ENCODE measurements around the gene BCCIP. TPM values are rescaled to one million over a fixed set of nuclear protein-coding genes. Genes with fewer than 3 reads are reported as not detected.
A peak's percentile ranks its signal among the peaks of the same experiment; 100 is the strongest.

The BCCIP gene
- total RNA-seq, 1 experiment from 2014 or later = 113 TPM

GRCh38 chr10:125868372-125868975 is 45.1 kb downstream of the BCCIP start:
- no peak overlapping the region for H3K4me3 ChIP-seq (ENCODE audit: low read depth, low read length, poor library complexity, severe bottlenecking)
- intact Hi-C loops (cut with micrococcal nuclease; ENCODE audit: unreplicated experiment) = no loop called here
- H3K27ac ChIP-seq (ENCODE audit: low read depth, low read length, poor library complexity, severe bottlenecking) = no peak overlapping the region
- no TSS peak for BruUV-seq (replicated peaks)
- H3K4me1 ChIP-seq (ENCODE audit: insufficient read depth, low read length, poor library complexity, severe bottlenecking) = no peaks in the 10 kb centered on the region
- TF ChIP-seq CTCF (conservative IDR thresholded peaks at IDR 0.05; ENCODE audit: low read depth, low read length) = peak; percentile 84
- TF ChIP-seq EZH2 (IDR thresholded peaks at IDR 0.05; ENCODE audit: borderline replicate concordance, low read depth, low read length, poor library complexity, severe bottlenecking) = no peak
- H3K27me3 ChIP-seq (replicated peaks; ENCODE audit: insufficient read depth, low read depth, low read length, poor library complexity) = no peaks in the 10 kb centered on the region
- CTCF ChIA-PET = interaction anchor here (1.5 kb wide), 1 partner anchor 635 kb away, joined by 3 read pairs; no protein-coding TSS in a partner anchor
- POLR2A ChIA-PET (ENCODE audit: low non-redundant PET) = no interaction called here
- peak; percentile 46 for DNase-seq (ENCODE audit: low spot score)
- H3K9me3 ChIP-seq (ENCODE audit: low read depth, low read length, poor library complexity, severe bottlenecking) = no peaks in the 10 kb centered on the region
- H3K36me3 ChIP-seq (ENCODE audit: insufficient read depth, low read length, poor library complexity, severe bottlenecking) = peaks cover 10% of the 10 kb centered on the region

DNA sequence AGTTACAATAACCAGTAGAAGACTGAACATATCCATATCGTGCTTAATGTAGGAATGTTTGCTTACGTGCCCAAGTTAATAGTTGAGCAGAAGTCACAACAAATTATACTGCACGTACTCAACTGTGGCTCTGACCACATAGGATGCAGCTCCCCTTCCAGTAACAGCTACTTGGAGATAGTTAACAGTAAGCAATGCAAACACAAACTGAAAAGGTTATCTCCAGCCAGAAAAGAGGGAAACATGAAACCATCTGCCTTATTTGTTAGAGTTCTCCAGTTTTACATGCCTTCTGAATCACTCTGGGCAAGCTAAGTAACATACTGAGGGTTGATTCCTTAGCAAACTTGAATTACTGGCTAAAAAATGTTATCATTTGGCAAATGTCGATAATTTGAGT is 48.0 kb downstream of the BCCIP start:
- no peak for DNase-seq (ENCODE audit: low spot score)
- no TSS peak for BruUV-seq (replicated peaks)
- TF ChIP-seq CTCF (conservative IDR thresholded peaks at IDR 0.05; ENCODE audit: low read depth, low read length) = no peak
- TF ChIP-seq EZH2 (IDR thresholded peaks at IDR 0.05; ENCODE audit: borderline replicate concordance, low read depth, low read length, poor library complexity, severe bottlenecking) = no peak
- ChIA-PET CTCF (no interaction called here), POLR2A (ENCODE audit: low non-redundant PET) (no interaction called here)
- no peak overlapping the region for H3K27ac ChIP-seq (ENCODE audit: low read depth, low read length, poor library complexity, severe bottlenecking)
- peaks cover 4% of the 10 kb centered on the region for H3K36me3 ChIP-seq (ENCODE audit: insufficient read depth, low read length, poor library complexity, severe bottlenecking)
- no peaks in the 10 kb centered on the region for H3K27me3 ChIP-seq (replicated peaks; ENCODE audit: insufficient read depth, low read depth, low read length, poor library complexity)
- H3K9me3 ChIP-seq (ENCODE audit: low read depth, low read length, poor library complexity, severe bottlenecking) = peaks cover 4% of the 10 kb centered on the region
- no peak overlapping the region for H3K4me3 ChIP-seq (ENCODE audit: low read depth, low read length, poor library complexity, severe bottlenecking)
- no peaks in the 10 kb centered on the region for H3K4me1 ChIP-seq (ENCODE audit: insufficient read depth, low read length, poor library complexity, severe bottlenecking)
- intact Hi-C loops (cut with micrococcal nuclease; ENCODE audit: unreplicated experiment) = no loop called here

GRCh38 chr10:125878957-125879835 is 55.9 kb downstream of the BCCIP start:
- intact Hi-C loops (cut with micrococcal nuclease; ENCODE audit: unreplicated experiment) = no loop called here
- Histone ChIP-seq H3K27me3 (replicated peaks; ENCODE audit: insufficient read depth, low read depth, low read length, poor library complexity) (no peaks in the 10 kb centered on the region), H3K9me3 (ENCODE audit: low read depth, low read length, poor library complexity, severe bottlenecking) (peaks cover 7% of the 10 kb centered on the region), H3K27ac (ENCODE audit: low read depth, low read length, poor library complexity, severe bottlenecking) (no peak overlapping the region), H3K36me3 (ENCODE audit: insufficient read depth, low read length, poor library complexity, severe bottlenecking) (peaks cover 14% of the 10 kb centered on the region), H3K4me1 (ENCODE audit: insufficient read depth, low read length, poor library complexity, severe bottlenecking) (no peaks in the 10 kb centered on the region), H3K4me3 (ENCODE audit: low read depth, low read length, poor library complexity, severe bottlenecking) (no peak overlapping the region)
- ChIA-PET POLR2A (ENCODE audit: low non-redundant PET) (no interaction called here), CTCF (no interaction called here)
- no TSS peak for BruUV-seq (replicated peaks)
- TF ChIP-seq CTCF (conservative IDR thresholded peaks at IDR 0.05; ENCODE audit: low read depth, low read length) = no peak
- no peak for TF ChIP-seq EZH2 (IDR thresholded peaks at IDR 0.05; ENCODE audit: borderline replicate concordance, low read depth, low read length, poor library complexity, severe bottlenecking)
- no peak for DNase-seq (ENCODE audit: low spot score)
